Measurements from ENCODE around the gene PFKP.
A peak's percentile ranks its signal among the peaks of the same experiment; 100 is the strongest.
"Not testable (repeated sequence)": the region's sequence is repeated elsewhere in the genome, so short reads cannot be mapped to it uniquely, and the experiment has no call there.

PFKP gene

DNA sequence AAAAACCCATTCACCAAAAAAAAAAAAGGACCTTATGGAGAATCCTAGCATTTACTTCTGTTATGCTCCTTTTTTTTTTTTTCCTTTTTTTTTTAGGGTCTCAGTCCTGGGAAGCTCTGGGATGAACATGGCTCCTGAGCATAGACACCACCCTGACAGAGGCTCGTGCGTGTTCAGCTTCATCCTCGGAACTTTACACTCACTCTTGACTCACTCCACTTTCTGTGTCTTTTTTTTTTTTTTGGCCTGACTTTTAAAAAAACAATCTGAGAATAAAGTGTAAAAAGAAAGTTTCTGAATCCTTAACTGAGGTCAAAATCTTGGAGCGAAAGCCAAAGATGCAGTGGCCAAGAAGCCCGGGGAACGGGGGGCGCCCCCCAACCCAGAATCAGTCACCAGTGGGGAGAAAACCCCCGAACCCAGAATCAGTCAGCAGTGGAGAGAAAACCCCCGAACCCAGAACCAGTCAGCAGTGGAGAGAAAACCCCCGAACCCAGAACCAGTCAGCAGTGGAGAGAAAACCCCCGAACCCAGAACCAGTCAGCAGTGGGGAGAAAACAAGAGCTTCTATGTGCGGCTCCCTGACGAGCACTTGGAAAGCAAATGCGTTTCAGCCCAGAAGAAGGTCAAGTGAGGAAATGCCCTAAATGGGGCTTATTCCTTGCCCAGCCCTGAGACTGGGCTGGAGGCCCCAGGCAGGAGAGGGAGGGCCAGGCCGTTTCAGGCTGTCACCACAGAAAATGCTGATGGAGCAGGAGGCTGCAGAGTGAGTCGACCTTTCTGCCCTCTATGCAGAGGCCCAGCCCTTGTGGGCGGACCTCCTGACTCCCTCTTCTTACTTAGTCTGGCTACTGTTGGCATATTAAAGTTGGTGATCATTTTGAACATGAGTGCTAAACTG, 19.0 kb upstream of the PFKP start:
- DNase-seq: no peak

- no peak for DNase-seq
Measured at GRCh38 chr10:3051692-3052091, 15.7 kb upstream of the PFKP start.

- no peak for DNase-seq
Measured at GRCh38 chr10:3053155-3053554, 14.2 kb upstream of the PFKP start.

DNA sequence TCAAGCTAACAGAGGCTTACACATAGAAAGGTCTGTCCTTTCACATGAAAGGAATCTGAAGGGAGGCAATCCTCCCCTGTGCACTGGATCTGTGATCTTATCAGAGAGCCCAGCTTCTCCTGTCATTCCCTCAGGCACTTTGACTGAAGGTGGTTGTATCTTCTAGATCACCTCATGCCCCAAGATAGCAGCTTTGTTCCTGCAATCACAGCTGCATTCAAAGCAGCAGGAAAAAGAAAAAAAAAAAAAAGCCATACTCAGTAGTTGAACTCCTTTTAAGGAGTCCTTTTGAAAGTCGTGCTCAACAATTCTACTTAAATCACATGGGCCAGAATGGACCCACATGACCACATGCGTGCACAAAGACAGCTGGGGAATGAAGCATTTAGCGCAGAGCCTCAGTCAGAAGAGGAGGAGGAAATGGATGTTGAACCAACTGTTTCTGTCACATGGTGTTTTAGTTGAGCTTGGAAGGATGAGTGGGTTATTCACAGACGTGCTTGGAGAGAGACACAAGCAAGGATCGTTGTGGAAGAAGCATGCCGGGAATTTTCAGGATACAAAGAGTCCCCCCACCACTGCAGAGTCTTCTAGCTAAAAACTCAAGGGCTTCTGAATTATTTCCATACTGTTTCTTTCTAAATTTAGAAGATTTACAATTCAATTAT, 13.0 kb upstream of the PFKP start:
- DNase-seq: no peak

DNA sequence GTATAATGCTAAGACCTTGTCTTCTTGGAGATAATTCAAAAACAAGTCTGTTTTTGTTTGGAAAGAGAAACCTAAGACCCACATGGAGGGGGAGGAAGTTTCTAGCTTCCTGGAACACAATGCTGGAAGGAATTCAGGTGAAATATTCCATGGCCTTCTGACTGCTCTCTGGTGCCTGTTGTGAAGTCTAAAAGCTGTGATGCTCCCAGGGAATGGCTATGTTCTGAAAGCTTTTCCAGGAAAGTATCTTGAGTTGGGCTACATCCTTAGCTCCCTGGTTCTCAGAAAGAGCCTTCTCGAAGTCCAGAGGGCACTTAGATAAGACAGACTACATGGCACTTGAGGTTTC, 12.5 kb upstream of the PFKP start:
- DNase-seq: no peak

DNA sequence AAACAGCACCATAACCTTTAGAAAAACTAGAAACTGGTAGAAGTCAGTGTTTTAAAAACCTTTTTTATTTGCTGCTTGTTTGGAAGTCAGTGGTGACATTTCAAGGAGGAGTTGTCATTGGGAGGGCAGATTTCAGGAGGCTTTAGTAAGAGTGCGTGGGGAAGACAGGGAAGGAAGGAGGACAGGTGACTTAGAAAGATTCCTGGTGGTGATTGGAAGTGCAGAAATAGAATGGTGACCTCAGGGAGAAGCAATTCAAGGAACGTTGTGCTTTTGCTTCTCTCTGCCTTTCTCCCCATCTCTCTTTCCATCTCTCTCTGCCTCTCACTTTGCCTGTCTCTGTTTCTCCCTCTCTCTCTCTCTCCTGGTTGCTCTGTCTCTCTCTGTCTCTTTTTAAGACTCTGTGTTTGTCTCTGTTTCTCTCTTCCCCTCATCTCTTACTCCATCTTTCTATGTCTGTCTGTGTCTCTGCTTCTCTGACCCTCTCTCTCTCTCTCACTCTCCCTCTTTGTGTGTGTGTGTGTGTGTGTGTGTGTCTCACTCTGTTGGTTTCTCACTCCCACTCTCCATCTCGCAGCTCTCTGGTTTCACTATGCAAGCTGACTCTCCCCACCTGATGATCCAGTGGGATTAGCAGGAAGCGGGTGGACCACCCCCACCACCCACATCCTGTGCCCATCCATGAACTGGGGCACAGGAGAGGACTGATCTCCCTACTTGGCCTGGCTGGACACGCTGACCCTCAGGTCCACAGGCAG, 10.9 kb upstream of the PFKP start:
- DNase-seq: no peak

DNA sequence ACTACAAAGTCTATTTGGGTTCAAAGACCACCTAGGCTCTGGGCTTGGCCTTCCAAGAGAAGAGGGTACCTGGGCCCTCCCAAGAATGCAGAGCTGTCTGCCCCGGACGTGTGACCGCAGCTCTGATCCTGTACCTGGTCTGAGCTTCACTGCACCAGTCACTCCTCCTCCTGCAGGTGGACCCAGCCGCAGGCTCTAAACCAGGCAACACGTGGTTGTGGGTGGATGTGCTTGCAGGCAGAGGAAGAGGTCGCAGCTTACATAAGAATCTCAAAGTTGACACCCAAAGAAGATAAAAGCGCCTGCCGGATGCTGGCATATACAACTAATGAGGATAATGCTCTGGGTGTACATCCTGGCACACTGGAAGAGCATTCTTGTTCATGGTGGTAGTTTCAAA, 9.4 kb upstream of the PFKP start:
- DNase-seq: no peak

DNA sequence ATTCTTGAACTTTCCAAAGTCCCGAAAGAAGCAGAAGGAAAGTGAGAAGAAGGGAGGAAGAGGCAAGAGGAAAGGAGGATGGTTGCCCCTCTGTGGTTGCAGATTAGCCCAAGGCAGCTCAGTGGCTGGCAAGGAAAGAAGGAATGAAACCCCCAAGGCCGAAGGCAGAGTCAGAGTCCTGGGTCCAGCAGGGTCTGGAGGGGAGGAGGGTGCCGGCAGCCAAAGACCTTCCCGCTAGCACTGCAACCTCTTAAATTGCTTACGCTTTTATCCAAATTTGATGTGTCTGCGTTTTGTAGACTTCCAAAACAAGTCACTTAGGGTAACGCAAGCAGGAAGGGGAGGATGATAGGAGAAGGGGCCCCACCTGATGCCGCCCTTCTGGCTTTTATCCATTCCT, 7.4 kb upstream of the PFKP start:
- DNase-seq: no peak

- DNase-seq: no peak
Measured at GRCh38 chr10:3060481-3060889, 6.9 kb upstream of the PFKP start.

- not testable (repeated sequence) for DNase-seq
Measured at GRCh38 chr10:3061323-3061898, 5.9 kb upstream of the PFKP start.

GRCh38 chr10:3062502-3063186, 4.7 kb upstream of the PFKP start:
- DNase-seq: no peak

DNA sequence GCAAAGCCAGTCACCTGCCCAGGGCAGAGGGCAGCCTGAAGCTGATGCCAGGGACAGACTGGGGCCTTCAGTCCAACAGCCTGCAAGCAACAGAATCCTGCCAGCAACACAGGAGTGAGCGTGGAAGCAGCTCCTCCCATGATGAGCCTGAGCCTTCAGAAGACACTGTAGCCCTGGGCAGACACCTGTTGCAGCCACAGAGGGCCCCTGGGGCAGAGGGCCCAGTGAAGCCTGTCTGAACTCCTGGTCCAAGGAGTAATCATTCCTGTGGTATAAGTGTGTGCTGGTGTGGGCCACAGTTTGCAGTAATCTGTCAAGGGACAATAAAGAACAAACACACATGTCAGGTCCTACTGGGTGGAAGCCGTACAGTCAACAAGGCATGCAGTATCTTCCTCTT, 2.9 kb upstream of the PFKP start:
- DNase-seq: no peak

DNA sequence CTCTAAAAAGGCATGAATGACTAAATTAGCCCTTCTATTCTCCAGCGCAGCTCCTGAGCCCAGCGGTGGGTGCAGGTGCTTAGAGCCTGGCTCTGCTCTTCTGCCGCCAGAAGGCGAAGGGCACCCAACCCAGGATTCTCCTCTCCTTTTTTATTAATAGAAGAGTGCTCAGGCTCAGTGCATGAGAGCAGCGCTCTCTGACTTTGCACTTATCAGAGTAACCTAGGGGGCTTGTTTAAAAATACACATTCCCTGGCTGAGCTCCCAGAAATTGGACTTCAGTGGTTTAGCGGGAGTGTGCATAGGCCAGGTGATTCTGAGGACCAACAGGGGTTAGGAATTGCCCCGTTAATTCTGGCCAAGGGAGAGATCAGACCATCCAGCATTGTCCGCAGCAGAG, 1.7 kb upstream of the PFKP start:
- no peak for DNase-seq

- DNase-seq: no peak
Measured at GRCh38 chr10:3066317-3067117, 831 bp upstream of the PFKP start.

DNA sequence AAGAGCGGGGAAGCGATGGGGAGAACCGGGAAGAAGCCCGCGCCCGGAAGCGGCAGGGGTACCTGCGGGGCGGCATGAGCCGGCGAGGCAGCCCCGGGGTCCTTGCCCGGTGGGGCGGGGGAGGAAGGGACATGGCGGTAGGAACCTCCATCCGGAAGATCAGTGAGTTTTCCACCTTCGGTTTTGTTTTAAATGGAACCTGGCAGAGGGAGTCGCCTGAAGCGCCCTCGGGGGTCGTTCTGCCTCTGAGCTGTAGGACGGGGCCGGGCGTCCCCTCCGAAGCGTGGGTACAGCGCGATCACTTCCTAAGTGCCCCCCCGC, 471 bp downstream of the PFKP start:
- DNase-seq: no peak

- DNase-seq: peak; percentile 66
Measured at GRCh38 chr10:3068201-3068967, 1.0 kb downstream of the PFKP start.

GRCh38 chr10:3068968-3069737, 1.8 kb downstream of the PFKP start:
- peak; percentile 54 for DNase-seq

GRCh38 chr10:3069876-3070275, 2.5 kb downstream of the PFKP start:
- no peak for DNase-seq

DNA sequence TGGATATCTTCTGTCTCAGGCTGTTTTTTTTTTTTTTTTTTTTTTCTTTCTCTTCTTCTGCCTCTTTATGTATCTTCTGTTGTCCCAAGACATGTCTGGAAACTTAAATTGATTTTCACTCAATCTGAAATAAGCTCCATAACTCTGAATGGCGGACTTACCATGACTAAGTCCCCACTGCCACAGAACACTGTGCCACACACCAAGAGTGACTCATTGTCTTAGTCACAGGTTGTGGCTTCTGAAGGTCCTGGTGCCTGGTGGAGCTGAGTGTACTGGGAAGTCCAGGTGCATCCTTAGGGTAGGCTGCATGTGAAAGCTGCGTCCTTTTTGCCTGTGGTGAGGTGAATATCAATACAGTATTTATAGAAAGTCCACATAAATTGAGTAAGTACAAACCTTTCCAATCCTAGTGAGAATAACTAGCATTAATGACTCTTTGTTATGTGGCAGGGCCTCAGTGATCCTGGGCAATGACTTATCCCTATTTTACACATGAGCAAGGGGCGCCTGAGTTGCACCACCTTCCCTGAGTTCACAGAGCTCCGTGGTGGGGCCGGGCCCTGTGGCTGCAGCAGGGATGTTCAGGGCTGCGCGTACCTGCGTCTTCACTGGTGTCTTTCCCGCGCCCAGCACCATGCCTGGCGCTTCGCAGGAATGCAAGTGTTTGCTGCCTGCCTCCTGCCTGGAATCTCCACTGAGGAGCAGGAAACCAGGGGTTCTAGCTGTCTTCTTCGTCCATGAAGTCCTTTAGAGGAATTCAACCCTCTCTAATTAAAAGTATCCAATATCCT, 4.3 kb downstream of the PFKP start:
- no peak for DNase-seq

All from activated T-cell treated with anti-CD3 and anti-CD28 coated beads, Interleukin-2, amount 50 U/mL, for 1 hour (primary cell).